ENCODE measurements around the gene KIAA1671. TPM values are rescaled to one million over a fixed set of nuclear protein-coding genes. Genes with fewer than 3 reads are reported as not detected.

Gene KIAA1671
- total and polyA plus RNA-seq, 2 of the 13 experiments (the other 11 are each of a cell fraction or from before 2014, with no cell fraction given): 13.5 to 13.6 TPM

- in situ Hi-C loops (cut with HindIII; ENCODE audit: extremely low pct_ligation_motif_present, low pct_unique_long_range_greater_than_20kb): loop anchor here (10.0 kb wide), 1 partner anchor 262 kb away; no protein-coding TSS in a partner anchor
- H3K9me3 ChIP-seq (ENCODE audit: low read length): no peaks in the 10 kb centered on the region
- ChIA-PET POLR2A (no interaction called here), CTCF (ENCODE audit: low intra/inter-chr PET ratio, low total read pairs) (no interaction called here)
- H3K27me3 ChIP-seq (ENCODE audit: control insufficient read depth in 1 of 2, insufficient read depth in 2 of 2, low read length in 2 of 2): no peaks in the 10 kb centered on the region
- no peak for FAIRE-seq
- intact Hi-C loops (cut with micrococcal nuclease; ENCODE audit: unreplicated experiment): no loop called here
- H3K4me3 ChIP-seq (replicated peaks in 1 of 3; ENCODE audit: insufficient read depth in 1 of 3, low read depth in 2 of 3, low read length in 3 of 3): no peak overlapping the region
- no peak for ATAC-seq
- H2AFZ ChIP-seq (ENCODE audit: low read length): no peak overlapping the region
- no peaks in the 10 kb centered on the region for H3K4me1 ChIP-seq (ENCODE audit: insufficient read depth, low read length)
- 82% methylated on average over 2 of the region's 7 CpGs for WGBS (ENCODE audit: low lambda C conversion rate)
- DNase-seq (ENCODE audit: low spot score): no peak
- H3K4me2 ChIP-seq (ENCODE audit: low read depth, low read length): no peak overlapping the region
- H3K9ac ChIP-seq (ENCODE audit: insufficient read depth, low read depth, low read length): no peak overlapping the region
- BruUV-seq (replicated peaks): no TSS peak
- H3K36me3 ChIP-seq (replicated peaks in 1 of 2; ENCODE audit: control insufficient read depth in 1 of 2, insufficient read depth in 2 of 2, low read length in 2 of 2): peaks cover 0 to 1% of the 10 kb centered on the region in 2 experiments; a peak in 4 of 5 replicates
- H3K79me2 ChIP-seq (ENCODE audit: insufficient read depth, low read length): no peaks in the 10 kb centered on the region
- H3K27ac ChIP-seq (ENCODE audit: extremely low read length, insufficient read depth, low read length): no peak overlapping the region
- TF ChIP-seq CENPX (CRISPR knock-in tag; IDR thresholded peaks at IDR 0.05) (no peak), TOE1 (CRISPR knock-in tag; IDR thresholded peaks at IDR 0.05) (no peak), HNRNPL (IDR thresholded peaks at IDR 0.05; ENCODE audit: low read depth, low read length) (no peak), NFE2 (CRISPR knock-in tag; IDR thresholded peaks at IDR 0.05) (no peak), PHB2 (IDR thresholded peaks at IDR 0.05; ENCODE audit: partially characterized antibody) (no peak), ZNF510 (CRISPR knock-in tag; IDR thresholded peaks at IDR 0.05; ENCODE audit: low read depth) (no peak), ZNF350 (CRISPR knock-in tag; IDR thresholded peaks at IDR 0.05; ENCODE audit: borderline replicate concordance, low read depth) (no peak), PRDM4 (CRISPR knock-in tag; IDR thresholded peaks at IDR 0.05; ENCODE audit: borderline replicate concordance) (no peak), KDM5B (CRISPR knock-in tag; IDR thresholded peaks at IDR 0.05; ENCODE audit: borderline replicate concordance) (no peak), ZNF33A (CRISPR knock-in tag; IDR thresholded peaks at IDR 0.05; ENCODE audit: borderline replicate concordance) (no peak)
- H4K20me1 ChIP-seq (ENCODE audit: insufficient read depth, low read length): no peaks in the 10 kb centered on the region
Observed at GRCh38 chr22:25072406-25072805, 119.9 kb downstream of the KIAA1671 start.
